Activated naive CD8-positive, alpha-beta T cell treated with anti-CD3 and anti-CD28 coated beads for 36 hours (primary cell): ENCODE measurements around the gene TPST2. TPM values are rescaled to one million over a fixed set of nuclear protein-coding genes. Genes with fewer than 3 reads are reported as not detected.
A peak's percentile ranks its signal among the peaks of the same experiment; 100 is the strongest.
"Not testable (repeated sequence)": the region's sequence is repeated elsewhere in the genome, so short reads cannot be mapped to it uniquely, and the experiment has no call there.

Source experiments
- DNase-seq: peaks from one replicate; pipeline ENCODE4 v3.0.0; 2021
- H3K27ac Mint-ChIP-seq: one replicate; pipeline ENCODE4 v1.8.0; 2022; ENCODE audit warnings: mild to moderate bottlenecking, moderate library complexity, mixed read lengths
- H3K27me3 Mint-ChIP-seq: one replicate; pipeline ENCODE4 v1.8.0; 2022; ENCODE audit warnings: mild to moderate bottlenecking, mixed read lengths
- H3K36me3 Mint-ChIP-seq: one replicate; pipeline ENCODE4 v1.8.0; 2021; ENCODE audit warnings: mild to moderate bottlenecking, mixed read lengths
- H3K4me1 Mint-ChIP-seq: one replicate; pipeline ENCODE4 v1.8.0; 2021; ENCODE audit warnings: mixed read lengths
- H3K4me3 Mint-ChIP-seq: one replicate; pipeline ENCODE4 v1.8.0; 2022; ENCODE audit warnings: mild to moderate bottlenecking, moderate library complexity, mixed read lengths
- H3K9me3 Mint-ChIP-seq: one replicate; pipeline ENCODE4 v1.8.0; 2022; ENCODE audit warnings: mixed read lengths
- total RNA-seq, 2 experiments: library from RNA; stranded (reverse); gene quantifications; one replicate each; pipeline ENCODE4 v1.2.3, GENCODE V29; 2021

The TPST2 gene
- total RNA-seq, 2 experiments from 2014 or later, result 32.1 to 35.0 TPM

DNA sequence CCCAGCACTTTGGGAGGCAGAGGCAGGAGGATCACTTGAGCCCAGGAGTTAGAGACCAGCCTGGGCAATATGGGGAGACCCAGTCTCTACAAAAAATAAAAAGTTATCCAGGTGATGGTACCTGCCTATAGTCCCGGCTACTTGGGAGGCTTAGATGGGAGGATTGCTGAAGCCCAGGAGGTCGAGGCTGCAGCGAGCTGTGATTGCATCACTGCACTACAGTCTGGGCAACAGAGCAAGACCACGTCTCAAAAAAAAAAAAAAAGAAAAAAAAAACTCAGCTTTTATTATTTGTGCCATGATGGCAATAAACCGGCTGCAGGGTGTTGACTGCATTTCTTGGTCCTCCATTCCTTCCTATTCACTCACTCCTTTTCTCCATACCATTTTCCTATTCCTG lies 44.1 kb downstream of the TPST2 start:
- peaks cover 47% of the 10 kb centered on the region for H3K4me1 Mint-ChIP-seq
- peaks cover 3% of the 10 kb centered on the region for H3K9me3 Mint-ChIP-seq
- peak overlapping the region; percentile 79 for H3K27ac Mint-ChIP-seq
- no peak overlapping the region for H3K4me3 Mint-ChIP-seq
- H3K27me3 Mint-ChIP-seq, result no peaks in the 10 kb centered on the region
- DNase-seq, result no peak
- H3K36me3 Mint-ChIP-seq, result peaks cover 28% of the 10 kb centered on the region

DNA sequence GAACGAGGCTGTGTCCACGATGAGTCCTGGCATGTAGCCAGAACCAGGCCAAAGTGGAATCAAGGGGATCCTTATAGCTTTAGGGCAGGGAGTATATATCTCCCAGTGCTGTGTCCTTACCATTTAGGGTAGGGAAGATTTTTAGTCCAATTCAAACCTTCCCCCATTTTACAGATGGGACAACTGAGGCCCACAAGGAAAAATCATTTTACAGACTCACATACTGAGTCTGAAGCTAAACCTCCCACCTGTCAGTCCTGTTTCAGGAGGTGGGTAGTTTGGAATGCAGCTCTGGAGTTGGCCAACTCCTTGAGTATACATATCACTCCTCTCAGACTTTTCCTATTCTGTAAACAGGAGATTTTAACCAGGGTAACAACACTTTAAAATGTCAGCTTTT lies 44.5 kb downstream of the TPST2 start:
- peaks cover 3% of the 10 kb centered on the region for H3K9me3 Mint-ChIP-seq
- H3K4me3 Mint-ChIP-seq, result no peak overlapping the region
- H3K36me3 Mint-ChIP-seq, result peaks cover 31% of the 10 kb centered on the region
- peak overlapping the region; percentile 30 for H3K27ac Mint-ChIP-seq
- H3K4me1 Mint-ChIP-seq, result peaks cover 45% of the 10 kb centered on the region
- DNase-seq, result no peak
- no peaks in the 10 kb centered on the region for H3K27me3 Mint-ChIP-seq

DNA sequence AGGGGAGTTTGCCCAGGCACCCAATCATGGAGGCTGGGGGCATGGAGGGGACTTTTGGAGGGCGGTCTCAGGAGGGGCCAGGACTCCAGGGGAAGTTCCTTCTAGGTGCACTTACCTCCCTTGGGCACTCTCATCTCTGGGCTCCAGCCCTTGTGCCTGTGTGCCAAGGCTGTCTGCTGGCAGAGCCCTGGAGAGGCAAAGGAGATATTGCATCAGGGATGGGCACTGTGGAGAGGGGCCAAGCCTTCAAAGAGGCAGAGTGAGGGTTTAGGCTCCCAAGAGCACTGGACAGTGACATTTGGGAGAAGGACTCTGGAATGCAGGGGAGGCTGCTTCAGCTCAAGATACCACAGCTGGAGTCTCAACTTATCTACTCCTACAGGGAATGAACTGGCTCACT lies 45.4 kb downstream of the TPST2 start:
- Mint-ChIP-seq H3K27ac (peak overlapping the region; percentile 45), H3K36me3 (peaks cover 31% of the 10 kb centered on the region), H3K9me3 (peaks cover 3% of the 10 kb centered on the region), H3K4me3 (no peak overlapping the region), H3K27me3 (no peaks in the 10 kb centered on the region), H3K4me1 (peaks cover 40% of the 10 kb centered on the region)
- no peak for DNase-seq

DNA sequence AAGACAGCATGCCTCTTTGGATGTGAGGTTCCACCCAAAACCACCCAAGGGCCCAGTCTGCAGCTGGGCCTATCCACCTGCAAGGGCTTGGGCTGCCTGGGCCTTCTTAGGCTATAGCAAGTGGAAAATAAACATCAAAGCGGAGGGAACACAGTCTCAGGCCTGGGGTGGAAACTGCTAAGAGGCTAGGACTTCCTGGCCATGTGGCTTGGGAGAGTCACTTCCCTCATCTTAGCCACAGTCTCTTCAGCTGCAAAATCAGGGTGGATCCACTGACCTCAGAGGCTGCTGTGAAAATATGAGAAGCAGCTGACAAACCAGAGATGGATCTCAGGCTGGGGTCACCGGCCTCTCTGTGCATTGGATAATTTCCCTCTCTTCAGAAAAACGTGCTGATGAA lies 47.1 kb downstream of the TPST2 start:
- Mint-ChIP-seq H3K4me1 (peaks cover 38% of the 10 kb centered on the region), H3K36me3 (peaks cover 32% of the 10 kb centered on the region), H3K4me3 (no peak overlapping the region), H3K9me3 (peaks cover 3% of the 10 kb centered on the region), H3K27ac (peak overlapping the region; percentile 76), H3K27me3 (no peaks in the 10 kb centered on the region)
- peak; percentile 11 for DNase-seq

DNA sequence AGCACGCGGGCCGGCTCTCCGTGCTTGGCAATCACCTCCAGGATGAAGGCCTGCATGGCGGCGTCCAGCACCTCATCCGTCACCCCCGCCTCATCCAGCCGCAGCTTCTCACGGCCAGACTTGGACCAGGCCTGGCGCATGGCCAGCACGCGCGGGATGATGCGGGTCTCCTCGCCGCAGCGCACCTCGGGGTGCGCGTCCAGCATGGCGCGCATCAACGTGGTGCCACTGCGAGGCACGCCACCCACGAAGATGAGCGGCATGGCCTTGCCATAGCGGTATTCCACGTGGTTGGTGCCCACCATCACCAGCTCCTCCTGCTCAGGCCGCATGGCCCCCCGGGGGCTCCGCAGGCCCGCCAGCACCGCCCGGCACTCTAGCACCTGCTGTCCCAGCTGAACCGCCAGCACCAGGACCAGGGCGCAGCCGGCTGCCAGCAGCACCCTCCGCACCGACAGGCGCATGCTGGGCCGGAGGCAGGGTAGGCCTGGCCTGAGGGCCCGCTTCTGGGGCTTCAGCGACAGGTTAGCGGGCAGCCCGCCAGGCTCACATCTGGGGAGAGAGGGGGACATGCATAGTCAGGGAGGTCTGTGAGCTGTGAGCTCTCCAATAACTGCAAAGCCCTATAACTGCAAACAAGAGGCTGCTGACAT lies 48.6 kb downstream of the TPST2 start:
- Mint-ChIP-seq H3K9me3 (no peaks in the 10 kb centered on the region), H3K4me1 (peaks cover 28% of the 10 kb centered on the region), H3K36me3 (peaks cover 18% of the 10 kb centered on the region), H3K27ac (no peak overlapping the region), H3K27me3 (no peaks in the 10 kb centered on the region), H3K4me3 (no peak overlapping the region)
- no peak for DNase-seq

DNA sequence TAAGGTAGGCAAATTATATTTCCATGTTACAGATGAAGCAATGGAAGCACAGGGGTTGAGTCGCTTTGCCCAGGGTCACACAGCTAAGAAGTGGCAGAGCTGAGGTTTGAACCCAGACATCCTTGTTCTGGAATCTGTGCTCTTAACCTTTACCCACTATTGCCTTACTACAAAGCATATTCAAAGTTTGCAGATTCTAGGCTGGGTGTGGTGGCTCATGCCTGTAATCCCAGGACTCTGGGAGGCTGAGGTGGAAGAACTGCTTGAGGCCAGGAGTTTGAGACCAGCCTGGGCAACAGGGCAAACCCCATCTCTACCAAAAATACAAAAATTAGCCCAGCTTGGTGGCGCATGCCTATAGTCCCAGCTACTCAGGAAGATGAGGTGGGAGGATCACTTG lies 49.8 kb downstream of the TPST2 start:
- Mint-ChIP-seq H3K36me3 (peaks cover 15% of the 10 kb centered on the region), H3K27ac (no peak overlapping the region), H3K4me1 (peaks cover 36% of the 10 kb centered on the region), H3K9me3 (no peaks in the 10 kb centered on the region), H3K27me3 (no peaks in the 10 kb centered on the region), H3K4me3 (no peak overlapping the region)
- DNase-seq, result no peak

DNA sequence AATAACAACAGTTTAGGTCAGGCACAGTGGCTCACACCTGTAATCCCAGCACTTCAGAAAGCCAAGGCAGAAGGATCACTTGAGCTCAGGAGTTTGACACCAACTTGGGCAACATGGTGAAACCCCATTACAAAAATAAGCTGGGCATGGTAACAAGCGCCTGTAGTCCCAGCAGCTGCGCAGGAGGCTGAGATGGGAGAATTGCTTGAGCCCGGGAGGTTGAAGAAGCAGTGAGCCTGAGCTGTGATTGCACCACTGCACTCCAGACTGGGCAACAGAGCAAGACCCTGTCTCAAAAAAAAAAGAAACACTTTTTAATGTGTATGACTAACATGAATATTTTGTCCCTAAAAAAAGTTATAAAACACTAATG lies 53.2 kb downstream of the TPST2 start:
- H3K27me3 Mint-ChIP-seq, result no peaks in the 10 kb centered on the region
- no peak for DNase-seq
- H3K27ac Mint-ChIP-seq, result no peak overlapping the region
- H3K36me3 Mint-ChIP-seq, result peaks cover 18% of the 10 kb centered on the region
- peaks cover 33% of the 10 kb centered on the region for H3K4me1 Mint-ChIP-seq
- H3K4me3 Mint-ChIP-seq, result no peak overlapping the region
- H3K9me3 Mint-ChIP-seq, result no peaks in the 10 kb centered on the region

DNA sequence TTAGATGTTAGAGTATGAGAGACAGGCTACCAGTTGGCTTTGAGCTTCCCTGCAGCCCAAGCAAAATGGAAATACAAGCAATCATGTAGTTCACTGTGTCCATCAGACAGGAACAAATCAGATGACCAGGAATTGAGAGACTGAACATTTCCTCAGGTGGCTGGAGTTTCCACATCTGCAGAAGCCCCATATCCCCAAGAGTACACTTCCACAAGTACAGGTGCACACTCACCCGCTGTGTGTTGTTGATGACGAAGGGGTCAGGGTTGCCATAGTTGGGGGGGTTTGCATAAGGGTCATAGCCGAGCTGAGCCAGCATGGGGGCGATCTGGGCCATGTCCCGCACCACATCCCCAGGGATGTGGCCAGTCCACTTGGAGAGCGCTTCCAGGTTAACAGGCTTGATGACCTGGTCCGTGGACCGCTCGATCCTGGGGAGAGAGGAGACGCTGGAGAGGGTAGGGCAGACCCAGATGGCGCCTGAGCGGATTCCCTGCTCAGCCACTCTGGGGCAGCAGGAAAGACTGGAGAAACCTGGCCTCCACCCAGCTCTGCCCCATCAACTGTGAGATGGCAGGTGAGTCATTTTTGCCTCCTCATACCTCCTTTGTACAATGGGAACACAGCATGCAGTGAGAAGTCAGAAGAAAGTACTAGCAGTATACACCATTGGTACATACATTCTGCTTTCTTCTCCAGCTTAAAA lies 53.7 kb downstream of the TPST2 start:
- Mint-ChIP-seq H3K9me3 (no peaks in the 10 kb centered on the region), H3K27me3 (no peaks in the 10 kb centered on the region), H3K36me3 (peaks cover 18% of the 10 kb centered on the region), H3K4me1 (peaks cover 33% of the 10 kb centered on the region), H3K27ac (no peak overlapping the region), H3K4me3 (no peak overlapping the region)
- no peak for DNase-seq

DNA sequence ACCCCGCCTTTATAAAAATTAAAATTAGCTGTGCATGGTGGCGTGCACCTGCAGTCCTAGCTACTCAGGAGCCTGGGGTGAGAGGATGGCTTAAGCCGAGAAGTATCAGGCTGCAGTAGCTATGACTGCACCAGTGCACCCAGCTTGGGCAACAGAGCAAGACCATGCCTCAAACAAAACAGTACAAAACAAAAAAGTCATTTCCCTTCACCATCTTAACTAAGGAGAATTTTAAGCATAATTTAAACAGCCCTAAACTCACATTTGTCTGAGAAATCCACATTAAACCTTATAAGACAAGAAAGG lies 54.4 kb downstream of the TPST2 start:
- Mint-ChIP-seq H3K4me3 (no peak overlapping the region), H3K27ac (peak overlapping the region; percentile 76), H3K9me3 (no peaks in the 10 kb centered on the region), H3K36me3 (peaks cover 21% of the 10 kb centered on the region), H3K27me3 (no peaks in the 10 kb centered on the region), H3K4me1 (peaks cover 33% of the 10 kb centered on the region)
- no peak for DNase-seq

DNA sequence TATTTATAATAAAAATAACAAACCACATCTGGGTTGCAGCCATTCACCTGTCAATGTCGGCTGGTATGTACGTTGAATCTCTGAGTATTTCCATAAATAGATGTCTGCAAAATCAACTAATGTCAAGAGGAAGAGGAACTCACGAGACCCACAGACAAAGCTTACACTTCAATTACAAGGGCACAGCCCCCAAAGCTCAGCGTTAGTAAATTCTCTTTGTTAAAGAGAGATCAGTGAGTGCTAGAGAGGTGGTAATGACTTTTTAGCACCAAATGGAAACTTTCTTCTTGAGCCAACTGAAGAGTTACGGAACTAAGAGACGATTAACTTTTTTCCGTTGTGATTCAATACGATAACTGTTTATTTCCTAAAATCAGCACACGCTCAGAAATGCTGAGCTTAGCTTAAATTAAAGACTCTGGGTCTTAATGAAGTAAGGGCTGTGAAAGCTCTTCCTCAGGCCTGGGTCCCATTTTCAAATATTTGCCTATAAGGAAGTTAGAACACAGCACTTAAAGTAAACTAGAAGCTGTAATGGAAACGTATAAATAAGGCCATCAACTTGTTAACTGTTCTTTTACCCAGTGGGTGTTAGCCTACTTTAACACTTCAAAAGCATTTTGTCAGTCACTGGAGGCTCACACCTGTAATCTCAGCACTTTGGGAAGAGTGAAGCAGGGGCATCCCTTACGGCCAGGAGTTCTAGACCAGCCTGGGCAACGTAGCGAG lies 54.9 kb downstream of the TPST2 start:
- DNase-seq, result no peak
- Mint-ChIP-seq H3K4me1 (peaks cover 33% of the 10 kb centered on the region), H3K9me3 (no peaks in the 10 kb centered on the region), H3K4me3 (no peak overlapping the region), H3K27ac (peak overlapping the region; percentile 76), H3K36me3 (peaks cover 20% of the 10 kb centered on the region), H3K27me3 (no peaks in the 10 kb centered on the region)

DNA sequence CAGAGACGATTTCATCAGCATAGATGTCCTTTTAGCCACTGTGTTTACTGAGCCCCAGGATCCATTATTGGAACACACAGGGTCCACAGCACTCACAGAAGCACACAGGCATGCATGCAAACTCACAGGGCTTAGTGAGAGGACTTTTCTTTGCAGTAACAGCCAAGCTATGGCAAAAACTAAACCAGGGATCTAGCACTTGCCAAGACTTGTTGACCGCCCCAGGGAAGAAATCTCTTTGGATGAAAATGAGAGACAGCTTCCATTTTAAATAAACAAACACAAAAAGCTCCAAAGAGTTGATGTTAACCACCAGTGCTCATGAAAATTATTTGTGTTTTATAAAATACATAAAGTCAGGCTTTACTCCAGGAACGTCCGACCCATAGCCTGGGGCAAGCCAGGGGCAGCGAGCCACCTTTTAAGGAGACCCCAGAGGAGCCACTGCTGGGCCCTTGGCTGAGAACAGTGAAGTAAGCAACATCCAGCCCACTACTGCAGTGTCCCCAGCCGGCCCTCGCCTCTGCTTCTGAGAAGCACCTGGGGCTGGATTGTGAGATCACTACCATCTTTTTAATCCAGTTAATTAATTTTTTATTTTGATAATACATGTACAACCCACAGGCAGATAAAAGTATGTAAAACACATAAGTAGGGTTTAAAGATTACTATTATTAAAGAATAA lies 55.6 kb downstream of the TPST2 start:
- no peaks in the 10 kb centered on the region for H3K27me3 Mint-ChIP-seq
- no peak overlapping the region for H3K4me3 Mint-ChIP-seq
- H3K36me3 Mint-ChIP-seq, result peaks cover 21% of the 10 kb centered on the region
- peak overlapping the region; percentile 6 for H3K27ac Mint-ChIP-seq
- DNase-seq, result no peak
- H3K4me1 Mint-ChIP-seq, result peaks cover 33% of the 10 kb centered on the region
- no peaks in the 10 kb centered on the region for H3K9me3 Mint-ChIP-seq

DNA sequence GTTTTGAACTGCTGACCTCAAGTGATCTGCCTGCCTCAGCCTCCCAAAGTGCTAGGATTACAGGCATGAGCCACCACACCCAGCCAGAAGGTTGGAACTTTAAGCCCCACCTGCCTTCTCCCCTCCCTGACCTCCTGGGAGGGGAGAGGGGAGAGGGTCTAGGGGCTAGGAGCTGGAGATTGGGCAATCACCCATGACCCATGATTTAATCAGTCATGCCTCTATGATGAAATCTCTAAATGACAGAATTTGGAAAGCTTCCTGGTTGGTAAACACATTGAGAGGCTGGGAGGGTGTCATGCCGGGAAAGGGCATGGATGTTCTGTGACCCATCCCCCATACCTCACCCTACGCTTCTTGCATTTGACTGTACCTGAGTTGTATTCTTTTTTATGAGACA lies 60.6 kb downstream of the TPST2 start:
- no peaks in the 10 kb centered on the region for H3K9me3 Mint-ChIP-seq
- no peaks in the 10 kb centered on the region for H3K27me3 Mint-ChIP-seq
- H3K36me3 Mint-ChIP-seq, result peaks cover 17% of the 10 kb centered on the region
- DNase-seq, result no peak
- H3K4me3 Mint-ChIP-seq, result no peak overlapping the region
- H3K27ac Mint-ChIP-seq, result no peak overlapping the region
- peaks cover 13% of the 10 kb centered on the region for H3K4me1 Mint-ChIP-seq

DNA sequence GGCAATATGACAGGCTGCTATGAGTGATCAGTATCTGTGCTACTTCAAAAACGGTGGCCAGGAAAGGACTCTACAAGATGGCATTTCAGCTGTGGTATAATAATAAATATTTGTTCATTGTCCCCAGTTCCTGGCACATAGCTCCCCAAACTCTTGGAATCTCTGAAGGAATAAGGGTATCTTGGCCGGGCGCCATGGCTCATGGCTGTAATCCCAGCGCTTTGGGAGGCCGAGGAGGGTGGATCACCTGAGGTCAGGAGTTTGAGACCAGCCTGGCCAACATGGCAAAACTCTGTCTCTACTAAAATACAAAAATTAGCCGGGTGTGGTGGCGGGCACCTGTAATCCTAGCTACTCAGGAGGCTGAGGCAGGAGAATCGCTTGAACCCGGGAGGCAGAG lies 61.4 kb downstream of the TPST2 start:
- not testable (repeated sequence) for H3K9me3 Mint-ChIP-seq, H3K27ac Mint-ChIP-seq, H3K27me3 Mint-ChIP-seq, DNase-seq, H3K4me3 Mint-ChIP-seq
- Mint-ChIP-seq H3K4me1 (peaks cover 11% of the 10 kb centered on the region), H3K36me3 (peaks cover 17% of the 10 kb centered on the region)

DNA sequence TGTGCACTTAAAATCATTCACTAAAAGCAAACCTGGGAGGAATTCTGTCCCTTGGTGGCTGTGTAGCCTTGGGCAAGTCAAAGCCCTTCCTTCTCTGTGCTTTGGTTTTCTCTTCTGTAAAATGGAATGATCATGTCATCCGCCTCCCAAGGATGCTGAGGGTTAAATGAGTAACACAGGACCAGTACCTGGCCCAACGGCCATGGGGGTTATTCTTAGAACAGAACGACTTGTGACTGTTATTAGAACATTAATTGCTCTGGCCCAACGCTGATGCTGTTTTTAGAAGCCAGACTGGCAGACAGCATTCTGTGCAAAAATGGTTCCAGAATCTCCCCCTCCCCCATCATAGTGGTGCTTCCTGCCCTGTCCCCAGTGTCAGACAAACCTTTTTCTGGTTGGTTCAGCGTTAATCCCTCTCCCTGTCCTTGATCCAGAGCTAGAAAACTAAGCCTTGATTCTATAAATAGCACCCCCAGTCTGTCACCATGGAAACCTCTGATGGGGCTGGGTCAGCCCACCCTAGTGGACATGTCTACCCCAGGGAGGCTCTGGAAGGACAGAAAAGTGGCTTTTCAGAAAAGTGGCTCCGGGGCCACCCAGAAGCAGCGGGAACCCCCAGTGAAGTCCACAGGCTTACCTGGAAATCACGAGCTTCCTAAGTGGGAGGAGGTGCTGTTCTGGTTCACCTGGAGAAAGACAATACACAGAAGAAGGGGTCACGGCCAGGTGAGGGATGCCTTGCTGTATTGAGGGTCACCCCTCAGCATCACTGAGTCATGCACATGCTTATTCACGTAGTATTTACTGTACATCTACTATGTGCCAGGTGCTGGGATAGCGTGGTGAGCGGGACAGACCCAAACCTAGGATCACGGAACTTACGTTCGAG lies 62.1 kb downstream of the TPST2 start:
- H3K27me3 Mint-ChIP-seq, result no peaks in the 10 kb centered on the region
- H3K4me3 Mint-ChIP-seq, result no peak overlapping the region
- no peak overlapping the region for H3K27ac Mint-ChIP-seq
- peaks cover 6% of the 10 kb centered on the region for H3K4me1 Mint-ChIP-seq
- no peaks in the 10 kb centered on the region for H3K9me3 Mint-ChIP-seq
- no peak for DNase-seq
- H3K36me3 Mint-ChIP-seq, result peaks cover 16% of the 10 kb centered on the region
